IMR-90 (cell line): ENCODE results near the gene MRPS15.

Experiments used
- CEBPB ChIP-seq: IDR thresholded peaks from 2 replicates; pipeline ENCODE4 v1.6.1; 2012; ENCODE audit warnings: low read depth, low read length, improper control_type of control experiment
- CHD1 ChIP-seq: IDR thresholded peaks from 2 replicates; pipeline ENCODE4 v1.6.1; 2012; ENCODE audit warnings: low read depth, low read length, improper control_type of control experiment
- FOS ChIP-seq: fragments of 150-350 bp; IDR thresholded peaks from 2 replicates; pipeline ENCODE4 v1.6.1; 2016; ENCODE audit warnings: low read depth, low read length
- MAFK ChIP-seq: IDR thresholded peaks from 2 replicates; pipeline ENCODE4 v1.6.1; 2012; ENCODE audit warnings: low read depth, low read length, improper control_type of control experiment
- MAZ ChIP-seq: IDR thresholded peaks from 2 replicates; pipeline ENCODE4 v1.6.1; 2012; ENCODE audit warnings: low read depth, mild to moderate bottlenecking, low read length, improper control_type of control experiment, moderate library complexity, borderline replicate concordance
- MXI1 ChIP-seq: IDR thresholded peaks from 2 replicates; pipeline ENCODE4 v1.6.1; 2012; ENCODE audit warnings: low read depth, mild to moderate bottlenecking, low read length, moderate library complexity, borderline replicate concordance
- NFE2L2 ChIP-seq: fragments of 150-350 bp; IDR thresholded peaks from 2 replicates; pipeline ENCODE4 v1.6.1; 2016; ENCODE audit warnings: low read depth, mild to moderate bottlenecking, low read length
- POLR2A ChIP-seq: IDR thresholded peaks from 2 replicates; pipeline ENCODE4 v1.6.1; 2012; ENCODE audit warnings: mild to moderate bottlenecking, low read depth, low read length
- RAD21 ChIP-seq: IDR thresholded peaks from 2 replicates; pipeline ENCODE4 v1.6.1; 2012; ENCODE audit warnings: low read length, improper control_type of control experiment
- RCOR1 ChIP-seq: IDR thresholded peaks from 2 replicates; pipeline ENCODE4 v1.6.1; 2012; ENCODE audit warnings: mild to moderate bottlenecking, low read length, improper control_type of control experiment; ENCODE audit not compliant: insufficient replicate concordance
- RFX5 ChIP-seq: IDR thresholded peaks from 2 replicates; pipeline ENCODE4 v1.8.0; 2012; ENCODE audit warnings: low read depth, mild to moderate bottlenecking, low read length, moderate library complexity
- SMC3 ChIP-seq: fragments of 150-350 bp; IDR thresholded peaks from 2 replicates; pipeline ENCODE4 v1.6.1; 2016; ENCODE audit warnings: low read depth, mild to moderate bottlenecking, antibody characterized with exemption, low read length, moderate library complexity
- TF ChIP-seq, protein P1 (sequence below): conservative IDR thresholded peaks from 2 replicates; pipeline ENCODE4 v1.5.1; 2012; ENCODE audit warnings: mild to moderate bottlenecking, low read depth, low read length, improper control_type of control experiment
- TF ChIP-seq, protein P2 (sequence below): fragments of 150-350 bp; IDR thresholded peaks from 2 replicates; pipeline ENCODE4 v1.6.1; 2016; ENCODE audit warnings: low read depth, mild to moderate bottlenecking, low read length, moderate library complexity, borderline replicate concordance

DNA sequence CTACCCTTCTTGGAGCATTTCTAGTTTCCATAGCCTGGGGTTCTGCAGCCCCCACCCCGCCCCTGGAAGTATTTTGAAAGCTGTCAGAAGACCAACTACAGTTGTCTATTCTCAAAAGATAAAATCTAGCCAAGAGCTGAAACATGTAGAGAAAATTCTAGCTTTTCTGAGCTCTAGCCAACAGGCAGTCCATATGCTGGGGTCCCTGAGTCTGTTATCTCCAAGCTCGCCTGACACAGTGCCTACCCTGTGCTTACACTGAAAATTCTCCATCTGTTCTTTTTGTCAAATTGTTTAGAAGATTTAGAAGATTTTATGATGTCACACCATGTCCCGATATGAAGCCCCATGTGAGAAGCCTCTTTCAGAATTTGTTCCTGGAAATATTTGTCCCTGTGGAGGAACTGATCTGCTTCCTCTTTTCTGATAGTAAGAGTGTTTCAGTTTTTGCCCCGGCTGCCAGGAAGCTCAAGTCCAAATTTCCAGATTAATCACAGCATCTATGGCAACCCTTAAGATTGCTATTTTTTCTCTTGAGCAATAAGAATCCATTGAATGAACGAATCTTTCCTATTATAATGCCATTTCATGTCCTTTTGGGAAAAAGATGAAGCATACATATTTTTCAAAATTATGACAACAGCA, 42.2 kb upstream of the MRPS15 start:
- no peak for TF ChIP-seq MAZ
- TF ChIP-seq, protein P1, sequence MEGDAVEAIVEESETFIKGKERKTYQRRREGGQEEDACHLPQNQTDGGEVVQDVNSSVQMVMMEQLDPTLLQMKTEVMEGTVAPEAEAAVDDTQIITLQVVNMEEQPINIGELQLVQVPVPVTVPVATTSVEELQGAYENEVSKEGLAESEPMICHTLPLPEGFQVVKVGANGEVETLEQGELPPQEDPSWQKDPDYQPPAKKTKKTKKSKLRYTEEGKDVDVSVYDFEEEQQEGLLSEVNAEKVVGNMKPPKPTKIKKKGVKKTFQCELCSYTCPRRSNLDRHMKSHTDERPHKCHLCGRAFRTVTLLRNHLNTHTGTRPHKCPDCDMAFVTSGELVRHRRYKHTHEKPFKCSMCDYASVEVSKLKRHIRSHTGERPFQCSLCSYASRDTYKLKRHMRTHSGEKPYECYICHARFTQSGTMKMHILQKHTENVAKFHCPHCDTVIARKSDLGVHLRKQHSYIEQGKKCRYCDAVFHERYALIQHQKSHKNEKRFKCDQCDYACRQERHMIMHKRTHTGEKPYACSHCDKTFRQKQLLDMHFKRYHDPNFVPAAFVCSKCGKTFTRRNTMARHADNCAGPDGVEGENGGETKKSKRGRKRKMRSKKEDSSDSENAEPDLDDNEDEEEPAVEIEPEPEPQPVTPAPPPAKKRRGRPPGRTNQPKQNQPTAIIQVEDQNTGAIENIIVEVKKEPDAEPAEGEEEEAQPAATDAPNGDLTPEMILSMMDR, result no peak
- TF ChIP-seq SMC3, result no peak
- no peak for TF ChIP-seq POLR2A
- TF ChIP-seq CHD1, result no peak
- TF ChIP-seq RCOR1, result no peak
- no peak for TF ChIP-seq CEBPB
- TF ChIP-seq FOS, result no peak
- no peak for TF ChIP-seq MAFK
- no peak for TF ChIP-seq MXI1
- TF ChIP-seq, protein P2, sequence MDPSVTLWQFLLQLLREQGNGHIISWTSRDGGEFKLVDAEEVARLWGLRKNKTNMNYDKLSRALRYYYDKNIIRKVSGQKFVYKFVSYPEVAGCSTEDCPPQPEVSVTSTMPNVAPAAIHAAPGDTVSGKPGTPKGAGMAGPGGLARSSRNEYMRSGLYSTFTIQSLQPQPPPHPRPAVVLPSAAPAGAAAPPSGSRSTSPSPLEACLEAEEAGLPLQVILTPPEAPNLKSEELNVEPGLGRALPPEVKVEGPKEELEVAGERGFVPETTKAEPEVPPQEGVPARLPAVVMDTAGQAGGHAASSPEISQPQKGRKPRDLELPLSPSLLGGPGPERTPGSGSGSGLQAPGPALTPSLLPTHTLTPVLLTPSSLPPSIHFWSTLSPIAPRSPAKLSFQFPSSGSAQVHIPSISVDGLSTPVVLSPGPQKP, result no peak
- TF ChIP-seq NFE2L2, result no peak
- no peak for TF ChIP-seq RAD21
- no peak for TF ChIP-seq RFX5
